NT2/D1 (cell line): ENCODE results near the gene NRXN3.

Source experiments
- DNase-seq: peaks from one replicate; pipeline ENCODE4 v3.0.0-alpha.2; 2011; ENCODE audit warnings: low read depth, low spot score
- H3K27me3 ChIP-seq: 2 replicates; pipeline ENCODE4 v1.6.0; 2011; ENCODE audit warnings: mild to moderate bottlenecking; ENCODE audit not compliant: insufficient read length, insufficient read depth
- H3K36me3 ChIP-seq: 2 replicates; pipeline ENCODE4 v1.6.1; 2011; ENCODE audit warnings: mild to moderate bottlenecking, low read length, mixed read lengths; ENCODE audit not compliant: insufficient read depth, insufficient read length
- H3K4me1 ChIP-seq: 2 replicates; pipeline ENCODE4 v1.5.1; 2011; ENCODE audit not compliant: insufficient read depth, insufficient read length
- H3K4me3 ChIP-seq: 2 replicates; pipeline ENCODE4 v1.5.1; 2011; ENCODE audit warnings: low read depth; ENCODE audit not compliant: insufficient read length
- H3K9ac ChIP-seq: 2 replicates; pipeline ENCODE4 v1.6.0; 2011; ENCODE audit warnings: low read depth; ENCODE audit not compliant: insufficient read length
- H3K9me3 ChIP-seq: 2 replicates; pipeline ENCODE4 v1.5.1; 2011; ENCODE audit warnings: mild to moderate bottlenecking, low read length; ENCODE audit not compliant: insufficient read depth
- SUZ12 ChIP-seq: IDR thresholded peaks from 2 replicates; pipeline ENCODE4 v1.6.1; 2011; ENCODE audit not compliant: insufficient read length, insufficient read depth; ENCODE audit errors: extremely low read depth
- YY1 ChIP-seq: IDR thresholded peaks from 2 replicates; pipeline ENCODE4 v1.6.1; 2011; ENCODE audit not compliant: insufficient read length, insufficient read depth
- ZNF274 ChIP-seq: IDR thresholded peaks from 2 replicates; pipeline ENCODE4 v1.6.1; 2011; ENCODE audit warnings: mild to moderate bottlenecking, low read depth, low read length

Gene NRXN3

DNA sequence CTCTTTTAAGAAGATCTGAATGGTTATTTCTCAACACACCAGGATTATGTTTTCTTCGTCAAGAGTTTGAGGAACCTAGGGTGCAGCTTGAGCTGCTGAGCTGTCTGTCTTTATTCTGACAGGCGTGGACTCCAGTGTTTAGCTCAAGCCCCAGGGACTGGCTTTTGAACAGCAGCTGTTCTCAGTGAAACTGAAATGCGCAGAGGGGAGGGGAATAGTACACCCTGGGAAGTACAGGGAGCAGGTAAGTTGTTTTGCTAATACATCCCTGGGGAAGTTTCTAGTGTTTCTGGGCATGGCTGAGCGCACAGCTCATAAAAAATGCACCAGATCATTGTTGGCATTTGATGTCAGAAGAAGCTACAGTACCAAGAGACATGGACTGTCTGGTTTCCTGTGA is 1381.3 kb downstream of the NRXN3 start:
- no peak for DNase-seq
- no peak overlapping the region for H3K4me3 ChIP-seq
- H3K9ac ChIP-seq = no peak overlapping the region
- peaks cover 2% of the 10 kb centered on the region for H3K4me1 ChIP-seq
- no peaks in the 10 kb centered on the region; the same call in 1 of the 2 replicates for H3K9me3 ChIP-seq
- no peak for TF ChIP-seq YY1
- TF ChIP-seq SUZ12 = no peak
- no peak for TF ChIP-seq ZNF274
- H3K27me3 ChIP-seq = no peaks in the 10 kb centered on the region
- H3K36me3 ChIP-seq = no peaks in the 10 kb centered on the region

DNA sequence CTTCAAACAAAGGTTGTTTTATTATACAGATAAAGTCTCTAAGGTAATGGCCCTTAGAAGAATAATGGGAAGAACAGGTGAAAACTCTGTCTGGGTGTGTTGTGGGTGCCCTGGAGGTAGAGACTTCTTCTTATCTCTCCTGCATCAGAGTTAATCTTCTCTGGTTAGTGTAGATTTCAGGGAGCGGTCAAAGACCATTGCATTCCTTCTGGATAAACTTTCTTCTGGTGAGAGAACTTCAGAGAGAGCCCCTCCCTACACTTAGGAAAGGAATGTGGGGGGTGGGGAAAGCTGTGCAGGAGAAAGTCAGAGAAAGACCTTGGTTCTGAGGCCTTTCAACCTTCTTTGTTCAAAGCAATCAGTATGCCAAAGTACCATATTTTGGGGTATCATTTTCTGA is 1382.6 kb downstream of the NRXN3 start:
- Histone ChIP-seq H3K27me3 (no peaks in the 10 kb centered on the region), H3K9ac (no peak overlapping the region), H3K9me3 (no peaks in the 10 kb centered on the region; the same call in 1 of the 2 replicates), H3K4me1 (peaks cover 2% of the 10 kb centered on the region), H3K36me3 (no peaks in the 10 kb centered on the region), H3K4me3 (no peak overlapping the region)
- peak; percentile 47 for DNase-seq
- TF ChIP-seq ZNF274 (no peak), SUZ12 (no peak), YY1 (no peak)

DNA sequence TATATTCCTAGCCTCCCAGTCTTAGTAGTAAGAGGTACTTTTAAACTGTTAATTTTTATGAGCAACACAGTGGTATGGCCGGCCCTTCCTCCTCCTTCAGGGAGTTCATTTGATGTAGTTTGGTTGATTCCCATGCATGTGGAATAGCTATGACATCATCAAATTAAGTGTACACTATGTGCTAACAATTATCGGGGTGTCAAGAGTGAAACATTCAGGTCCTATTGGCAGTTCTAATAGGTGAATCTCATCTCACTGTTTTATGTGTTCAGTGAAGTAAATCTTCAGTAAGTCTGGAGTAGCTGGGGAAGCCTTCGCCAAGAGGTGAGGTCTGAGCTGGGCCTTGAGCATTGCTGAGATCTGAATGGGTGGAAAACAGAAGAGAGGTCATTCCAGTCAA is 1384.6 kb downstream of the NRXN3 start:
- no peaks in the 10 kb centered on the region; the same call in 1 of the 2 replicates for H3K9me3 ChIP-seq
- H3K27me3 ChIP-seq = no peaks in the 10 kb centered on the region
- H3K4me3 ChIP-seq = no peak overlapping the region
- DNase-seq = no peak
- peaks cover 2% of the 10 kb centered on the region for H3K4me1 ChIP-seq
- H3K9ac ChIP-seq = no peak overlapping the region
- no peak for TF ChIP-seq YY1
- H3K36me3 ChIP-seq = no peaks in the 10 kb centered on the region

DNA sequence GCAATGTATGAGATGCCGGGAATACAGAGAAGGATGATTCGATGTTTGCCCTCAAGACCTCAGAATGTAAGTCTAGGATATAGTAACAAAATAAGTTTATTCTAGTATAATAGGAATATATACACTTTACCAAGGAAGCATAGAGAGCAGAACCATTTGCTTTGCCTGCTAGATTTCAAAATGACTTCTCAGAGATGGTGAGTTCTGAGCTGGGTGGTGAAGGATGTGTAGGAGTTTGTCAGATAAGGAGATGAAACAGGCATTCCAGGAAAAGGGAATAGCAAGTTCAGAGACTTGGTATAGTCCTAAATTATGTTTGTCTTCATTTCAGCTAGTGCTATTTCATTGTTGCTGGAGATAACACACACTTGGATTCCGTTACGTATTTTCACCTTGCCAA is 1385.3 kb downstream of the NRXN3 start:
- TF ChIP-seq YY1 (no peak), SUZ12 (no peak), ZNF274 (no peak)
- Histone ChIP-seq H3K4me1 (peaks cover 2% of the 10 kb centered on the region), H3K9me3 (no peaks in the 10 kb centered on the region; the same call in 1 of the 2 replicates), H3K36me3 (no peaks in the 10 kb centered on the region), H3K9ac (no peak overlapping the region), H3K27me3 (no peaks in the 10 kb centered on the region), H3K4me3 (no peak overlapping the region)
- DNase-seq = no peak

DNA sequence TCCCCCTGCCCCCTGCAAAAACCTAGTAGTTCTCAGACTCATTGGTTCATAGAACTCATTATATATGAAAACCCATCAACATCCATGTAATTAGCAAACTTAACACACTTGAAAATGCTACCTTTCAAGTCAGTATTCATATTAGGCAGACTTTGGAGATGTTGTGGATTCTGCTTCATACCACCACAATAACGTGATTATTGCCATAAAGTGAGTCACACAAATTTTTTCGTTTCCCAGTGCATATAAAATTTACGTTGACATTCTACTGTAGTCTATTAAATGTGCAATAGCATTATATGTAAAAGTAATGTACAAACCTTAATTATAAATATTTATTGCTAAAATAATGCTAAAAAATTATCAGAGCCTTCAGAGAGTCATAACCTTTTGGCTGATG is 1387.1 kb downstream of the NRXN3 start:
- H3K9ac ChIP-seq = no peak overlapping the region
- no peaks in the 10 kb centered on the region; the same call in 1 of the 2 replicates for H3K9me3 ChIP-seq
- no peak for DNase-seq
- H3K4me3 ChIP-seq = no peak overlapping the region
- TF ChIP-seq ZNF274 (no peak), SUZ12 (no peak), YY1 (no peak)
- H3K4me1 ChIP-seq = peaks cover 2% of the 10 kb centered on the region
- no peaks in the 10 kb centered on the region for H3K36me3 ChIP-seq
- no peaks in the 10 kb centered on the region for H3K27me3 ChIP-seq

DNA sequence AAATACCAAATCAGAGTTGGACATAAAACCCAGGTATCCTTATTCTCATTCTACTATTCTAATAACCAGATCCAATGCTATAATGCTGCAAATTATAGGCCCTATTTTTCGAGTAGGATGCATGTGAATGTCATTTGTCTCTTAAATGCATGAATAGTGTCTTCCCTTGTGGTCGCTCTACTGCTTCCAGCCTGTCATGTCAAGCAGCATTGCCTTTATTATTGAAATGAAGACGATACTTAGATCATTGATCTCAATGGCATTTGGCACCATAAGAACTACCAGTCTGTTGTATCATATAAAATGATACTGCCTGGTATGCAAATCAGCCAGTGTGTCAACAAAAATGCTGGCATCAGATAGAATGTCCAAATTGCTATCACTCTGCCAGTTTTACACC is 1392.0 kb downstream of the NRXN3 start:
- Histone ChIP-seq H3K9ac (no peak overlapping the region), H3K27me3 (no peaks in the 10 kb centered on the region), H3K4me3 (no peak overlapping the region), H3K9me3 (no peaks in the 10 kb centered on the region), H3K4me1 (no peaks in the 10 kb centered on the region), H3K36me3 (no peaks in the 10 kb centered on the region)
- no peak for DNase-seq
- TF ChIP-seq SUZ12 (no peak), YY1 (no peak), ZNF274 (no peak)

DNA sequence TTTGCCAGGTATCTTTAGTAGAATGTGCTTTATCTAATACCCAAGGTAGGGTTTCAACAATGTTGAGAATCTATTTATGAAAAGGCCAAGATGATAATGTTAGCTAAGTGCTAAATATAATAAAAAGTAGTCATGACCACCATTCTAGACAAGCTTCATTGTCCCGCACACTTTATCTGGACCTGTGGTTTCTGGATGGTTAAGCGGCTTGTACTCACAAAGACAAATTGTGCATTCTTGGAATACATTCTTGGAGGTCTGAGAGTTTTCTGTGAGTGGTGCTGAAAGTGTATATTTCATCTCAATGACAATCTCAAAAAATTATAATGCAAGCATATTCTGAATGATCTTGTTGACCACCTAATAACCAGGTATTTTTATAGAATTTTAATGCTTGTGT is 1394.2 kb downstream of the NRXN3 start:
- H3K9ac ChIP-seq = no peak overlapping the region
- H3K4me3 ChIP-seq = no peak overlapping the region
- no peaks in the 10 kb centered on the region for H3K9me3 ChIP-seq
- no peaks in the 10 kb centered on the region for H3K36me3 ChIP-seq
- no peaks in the 10 kb centered on the region for H3K4me1 ChIP-seq
- TF ChIP-seq ZNF274 = no peak
- no peak for TF ChIP-seq YY1
- TF ChIP-seq SUZ12 = no peak
- no peaks in the 10 kb centered on the region for H3K27me3 ChIP-seq
- DNase-seq = no peak

DNA sequence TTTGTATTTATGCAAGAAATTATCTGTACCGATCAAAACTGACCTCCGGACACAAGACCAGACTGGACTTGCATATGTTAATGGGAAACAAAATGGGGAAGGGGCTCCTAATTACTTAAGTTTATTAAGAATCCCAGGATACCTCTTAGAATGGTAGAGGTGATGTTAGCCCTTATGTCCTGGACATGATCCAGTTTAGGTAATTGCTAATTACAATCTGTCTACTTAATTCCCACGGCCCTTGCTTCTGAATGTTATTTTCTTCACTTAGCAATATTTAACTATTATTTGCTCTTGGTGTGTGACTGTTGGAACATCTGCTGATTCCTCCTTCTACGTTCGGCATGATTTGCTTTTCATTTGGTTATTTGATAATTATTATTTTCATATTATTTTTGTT is 1397.1 kb downstream of the NRXN3 start:
- Histone ChIP-seq H3K9ac (no peak overlapping the region), H3K36me3 (no peaks in the 10 kb centered on the region), H3K9me3 (no peaks in the 10 kb centered on the region), H3K4me3 (no peak overlapping the region), H3K27me3 (no peaks in the 10 kb centered on the region), H3K4me1 (no peaks in the 10 kb centered on the region)
- TF ChIP-seq YY1 (no peak), SUZ12 (no peak), ZNF274 (no peak)
- DNase-seq = no peak
